IPS-15b (cell line): ENCODE data around the gene RUNX1.

ENCODE experiments used
- H3K27me3 ChIP-seq: one replicate; pipeline ENCODE4 v1.6.1; 2013; ENCODE audit warnings: low read length; ENCODE audit not compliant: control insufficient read depth, insufficient read depth
- H3K36me3 ChIP-seq: one replicate; pipeline ENCODE4 v1.6.1; 2013; ENCODE audit warnings: low read length; ENCODE audit not compliant: control insufficient read depth, insufficient read depth
- H3K4me1 ChIP-seq: one replicate; pipeline ENCODE4 v1.6.1; 2013; ENCODE audit warnings: mild to moderate bottlenecking, low read length; ENCODE audit not compliant: control insufficient read depth, insufficient read depth
- H3K4me3 ChIP-seq: one replicate; pipeline ENCODE4 v1.5.1; 2013; ENCODE audit warnings: low read depth, low read length
- H3K9ac ChIP-seq: one replicate; pipeline ENCODE4 v1.6.1; 2013; ENCODE audit warnings: low read depth, mild to moderate bottlenecking, low read length
- H3K9me3 ChIP-seq: one replicate; pipeline ENCODE4 v1.6.1; 2013; ENCODE audit warnings: mild to moderate bottlenecking, low read length; ENCODE audit not compliant: control insufficient read depth, insufficient read depth

RUNX1 gene

DNA sequence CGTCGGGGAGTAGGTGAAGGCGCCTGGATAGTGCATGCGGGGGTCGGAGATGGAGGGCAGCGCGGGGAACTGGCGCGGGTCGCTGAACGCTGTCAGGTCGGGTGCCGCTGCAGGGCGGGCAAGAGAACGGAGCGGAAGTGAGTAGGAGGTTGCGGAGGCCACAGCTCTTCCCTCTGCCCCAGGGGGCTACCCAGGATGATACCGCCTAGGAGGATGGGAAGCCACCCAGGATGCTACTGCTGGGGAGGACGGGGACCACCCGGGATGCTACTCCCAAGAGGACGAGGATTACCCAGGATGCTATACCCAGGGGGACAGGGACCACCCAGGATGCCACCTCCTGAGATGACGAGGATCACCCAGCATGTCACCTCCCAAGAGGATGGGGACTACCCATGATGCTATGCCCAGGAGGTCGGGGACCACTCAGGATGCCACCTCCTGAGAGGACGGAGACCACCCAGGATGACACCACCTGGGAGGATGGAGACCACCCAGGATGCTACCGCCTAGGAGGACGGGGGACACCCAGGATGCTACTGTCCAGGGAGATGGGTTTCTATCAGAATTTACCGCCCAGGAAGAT is 256.5 kb downstream of the RUNX1 start:
- Histone ChIP-seq H3K9ac (no peak overlapping the region), H3K4me1 (no peaks in the 10 kb centered on the region), H3K4me3 (no peak overlapping the region), H3K9me3 (no peaks in the 10 kb centered on the region), H3K27me3 (no peaks in the 10 kb centered on the region), H3K36me3 (no peaks in the 10 kb centered on the region)

DNA sequence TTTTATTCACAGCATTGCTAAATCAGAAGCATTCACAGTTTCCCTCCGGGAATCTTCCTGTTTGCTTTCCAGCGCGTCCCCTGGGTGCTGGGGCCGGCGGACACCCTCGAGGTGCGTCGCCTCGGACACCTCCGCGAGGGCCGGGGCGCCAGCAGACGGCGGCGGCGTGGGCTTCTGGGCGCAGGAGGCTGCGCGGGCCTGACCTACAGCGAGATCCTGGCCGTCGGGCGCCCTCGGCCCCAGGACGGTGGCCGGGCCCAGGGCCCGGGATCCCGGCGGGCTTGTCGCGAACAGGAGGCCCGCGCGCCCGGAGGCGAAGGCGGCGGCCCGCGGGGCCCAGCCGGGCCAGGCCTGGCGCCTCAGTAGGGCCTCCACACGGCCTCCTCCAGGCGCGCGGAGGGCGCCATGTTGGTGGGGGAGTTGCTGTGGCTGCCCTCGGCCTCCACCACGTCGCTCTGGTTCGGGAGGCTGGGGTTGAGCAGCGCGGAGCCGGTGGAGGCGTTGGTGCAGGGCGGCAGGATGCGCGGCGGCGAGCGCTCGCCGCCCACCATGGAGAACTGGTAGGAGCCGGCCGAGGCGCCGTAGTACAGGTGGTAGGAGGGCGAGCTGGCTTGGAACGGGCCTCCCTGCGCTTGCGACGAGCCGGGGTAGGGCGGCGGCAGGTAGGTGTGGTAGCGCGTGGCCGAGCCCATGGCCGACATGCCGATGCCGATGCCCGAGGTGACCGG is 257.2 kb downstream of the RUNX1 start:
- Histone ChIP-seq H3K4me3 (no peak overlapping the region), H3K4me1 (no peaks in the 10 kb centered on the region), H3K9ac (no peak overlapping the region), H3K9me3 (no peaks in the 10 kb centered on the region), H3K27me3 (no peaks in the 10 kb centered on the region), H3K36me3 (no peaks in the 10 kb centered on the region)

DNA sequence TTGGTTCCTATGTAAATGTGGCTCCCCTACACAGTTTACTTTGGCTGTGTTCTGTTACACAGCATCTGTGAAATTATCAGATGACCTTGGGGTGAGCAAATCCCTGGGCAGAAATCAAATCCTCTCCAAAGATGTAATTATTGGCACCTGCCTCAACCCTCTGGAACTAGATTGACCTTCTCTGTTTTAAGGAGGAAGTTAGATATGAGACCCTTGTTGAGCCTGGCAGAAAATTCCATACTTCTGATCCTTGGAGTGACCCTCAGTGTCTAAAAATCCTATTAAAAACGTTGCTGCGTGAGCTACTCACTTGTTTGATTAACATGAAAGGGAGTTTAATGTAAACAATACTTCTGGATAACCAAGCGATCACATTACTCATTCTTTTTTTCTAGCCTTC is 258.3 kb downstream of the RUNX1 start:
- no peaks in the 10 kb centered on the region for H3K27me3 ChIP-seq
- H3K4me3 ChIP-seq: no peak overlapping the region
- H3K9me3 ChIP-seq: no peaks in the 10 kb centered on the region
- H3K9ac ChIP-seq: no peak overlapping the region
- H3K4me1 ChIP-seq: no peaks in the 10 kb centered on the region
- no peaks in the 10 kb centered on the region for H3K36me3 ChIP-seq

DNA sequence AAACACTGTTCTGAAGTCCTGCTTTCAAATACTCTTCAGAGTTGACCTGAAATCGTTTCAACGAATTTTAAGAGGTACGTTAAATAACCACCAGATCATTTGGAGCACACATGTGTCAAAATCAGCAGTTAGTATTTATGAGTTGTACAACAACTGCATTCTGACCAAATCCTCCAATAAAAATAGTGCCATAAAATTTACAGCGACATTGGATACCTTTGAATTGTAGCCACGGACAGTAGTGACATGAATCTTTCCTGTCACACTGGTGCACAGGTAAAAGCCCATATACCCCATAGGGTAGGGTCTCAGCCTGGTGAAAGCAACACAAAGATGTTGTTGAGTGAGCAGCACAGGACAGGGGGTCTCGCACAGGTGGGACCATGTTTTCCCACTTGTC is 258.8 kb downstream of the RUNX1 start:
- H3K9me3 ChIP-seq: no peaks in the 10 kb centered on the region
- H3K36me3 ChIP-seq: no peaks in the 10 kb centered on the region
- H3K9ac ChIP-seq: no peak overlapping the region
- no peak overlapping the region for H3K4me3 ChIP-seq
- H3K4me1 ChIP-seq: no peaks in the 10 kb centered on the region
- no peaks in the 10 kb centered on the region for H3K27me3 ChIP-seq

DNA sequence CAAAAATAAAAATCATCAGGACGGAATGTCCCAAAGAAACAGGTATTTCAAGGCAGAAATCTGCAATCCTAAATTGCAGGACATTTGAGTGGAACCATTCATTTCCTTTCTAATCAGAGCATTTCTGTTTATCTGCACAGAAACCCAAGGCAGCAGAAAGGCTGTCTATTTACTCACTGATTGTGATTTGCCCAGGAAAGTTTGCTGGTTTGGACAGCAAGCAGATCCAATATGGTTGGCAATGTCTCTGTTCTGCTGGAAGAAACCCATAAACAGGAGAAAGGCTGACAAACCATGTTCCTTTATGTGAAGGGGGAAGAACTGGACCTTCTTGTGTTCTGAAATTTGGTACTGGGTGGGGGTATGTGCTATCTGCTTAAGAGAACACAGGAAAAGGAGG is 260.2 kb downstream of the RUNX1 start:
- Histone ChIP-seq H3K4me3 (no peak overlapping the region), H3K36me3 (no peaks in the 10 kb centered on the region), H3K4me1 (no peaks in the 10 kb centered on the region), H3K9me3 (no peaks in the 10 kb centered on the region), H3K9ac (no peak overlapping the region), H3K27me3 (no peaks in the 10 kb centered on the region)

DNA sequence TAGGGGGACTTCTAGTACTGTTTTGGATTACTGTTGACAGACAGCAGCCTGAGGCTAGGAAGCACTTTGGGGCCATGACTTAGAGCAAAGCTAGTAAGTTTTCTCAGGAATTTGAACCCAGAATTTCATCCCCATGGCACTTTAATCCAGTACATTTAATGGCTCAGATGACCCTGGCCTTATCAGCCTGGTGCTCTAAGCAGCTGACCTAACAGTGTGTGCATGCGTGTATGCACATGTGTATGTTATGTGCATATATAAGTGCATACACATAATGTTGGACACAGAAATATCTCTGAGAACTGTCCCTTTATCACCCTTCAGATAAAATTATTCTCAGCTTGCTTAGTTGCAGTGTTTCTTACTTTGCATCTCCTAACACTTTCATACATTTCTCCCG is 265.3 kb downstream of the RUNX1 start:
- no peaks in the 10 kb centered on the region for H3K27me3 ChIP-seq
- no peaks in the 10 kb centered on the region for H3K9me3 ChIP-seq
- H3K36me3 ChIP-seq: no peaks in the 10 kb centered on the region
- no peak overlapping the region for H3K9ac ChIP-seq
- no peak overlapping the region for H3K4me3 ChIP-seq
- no peaks in the 10 kb centered on the region for H3K4me1 ChIP-seq

DNA sequence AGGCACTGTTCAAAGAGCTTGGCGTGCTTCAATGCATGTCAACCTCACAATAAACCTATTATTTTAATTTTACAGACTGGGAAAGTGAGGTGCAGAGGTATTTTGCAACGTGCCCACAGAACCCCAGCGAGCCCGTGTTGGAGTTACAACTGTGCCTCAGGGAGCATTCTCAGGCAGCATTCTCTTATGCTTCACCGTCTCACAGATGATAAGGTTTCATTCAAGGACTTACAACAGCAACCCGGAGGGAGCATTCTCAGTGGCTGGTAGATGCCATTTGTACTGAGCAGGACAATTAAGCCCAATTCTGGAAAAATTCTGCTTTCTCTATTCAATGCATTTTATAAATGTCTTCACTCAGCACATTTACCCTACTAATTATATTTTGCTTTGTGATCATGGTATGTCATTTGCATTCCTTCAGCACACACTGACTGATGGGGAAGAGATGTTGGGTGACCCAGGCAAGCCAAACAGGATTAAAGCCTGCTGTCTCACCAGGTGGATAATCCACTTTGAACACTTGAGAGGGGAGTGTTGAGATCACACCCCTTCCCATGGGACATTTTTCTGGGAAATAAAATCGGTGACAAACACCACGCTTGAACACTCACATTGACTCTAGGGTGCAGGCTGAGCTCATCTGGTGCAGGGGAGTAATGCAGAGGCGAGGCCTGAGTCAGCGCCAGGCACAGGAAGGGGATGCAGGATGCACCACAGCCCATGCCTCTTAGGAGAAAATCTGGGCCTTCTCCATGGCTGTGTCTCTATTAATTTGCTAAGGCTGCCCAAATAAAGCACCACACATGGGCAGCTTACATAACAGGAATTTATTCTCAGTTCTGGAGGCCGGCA is 266.4 kb downstream of the RUNX1 start:
- Histone ChIP-seq H3K27me3 (no peaks in the 10 kb centered on the region), H3K9me3 (no peaks in the 10 kb centered on the region), H3K4me3 (no peak overlapping the region), H3K4me1 (no peaks in the 10 kb centered on the region), H3K36me3 (no peaks in the 10 kb centered on the region), H3K9ac (no peak overlapping the region)

DNA sequence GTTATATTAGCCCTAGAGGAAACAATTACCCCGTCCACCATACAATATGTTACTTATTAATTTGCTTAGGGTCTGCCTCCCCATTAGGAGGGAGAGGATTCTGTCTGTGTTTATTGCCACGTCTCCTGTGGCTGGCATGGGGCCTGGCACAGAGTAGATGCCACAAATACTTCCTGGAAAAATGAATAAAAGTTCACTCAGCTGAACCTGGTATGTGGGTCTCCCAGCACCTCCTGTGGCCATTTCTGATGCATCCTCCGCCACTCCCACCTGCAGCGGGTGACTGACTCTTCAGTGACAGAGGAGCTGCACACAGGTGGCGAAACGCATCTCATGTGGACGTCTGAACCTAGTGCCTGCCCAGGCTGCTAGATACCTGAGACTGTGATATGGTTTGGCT is 267.6 kb downstream of the RUNX1 start:
- Histone ChIP-seq H3K4me3 (no peak overlapping the region), H3K9ac (no peak overlapping the region), H3K9me3 (no peaks in the 10 kb centered on the region), H3K36me3 (no peaks in the 10 kb centered on the region), H3K27me3 (no peaks in the 10 kb centered on the region), H3K4me1 (no peaks in the 10 kb centered on the region)

DNA sequence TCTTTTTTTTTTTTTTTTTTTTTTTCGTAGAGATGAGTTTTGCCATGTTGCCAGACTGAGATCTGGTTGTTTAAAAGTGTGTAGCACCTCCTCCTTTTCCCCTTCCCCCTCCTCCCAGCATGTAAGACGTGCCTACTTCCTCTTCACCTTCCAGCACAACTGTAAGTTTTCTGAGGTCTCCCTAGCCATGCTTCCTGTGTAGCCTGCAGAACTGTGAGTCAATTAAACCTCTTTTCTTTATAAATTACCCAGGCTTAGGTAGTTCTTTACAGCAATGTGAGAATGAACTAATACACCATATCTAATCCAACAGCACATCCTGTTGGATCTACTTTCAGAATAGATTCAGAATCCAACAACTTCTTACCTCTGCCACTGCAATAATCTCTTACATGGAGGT is 269.2 kb downstream of the RUNX1 start:
- Histone ChIP-seq H3K9ac (no peak overlapping the region), H3K4me3 (no peak overlapping the region), H3K36me3 (no peaks in the 10 kb centered on the region), H3K4me1 (no peaks in the 10 kb centered on the region), H3K27me3 (no peaks in the 10 kb centered on the region), H3K9me3 (no peaks in the 10 kb centered on the region)

DNA sequence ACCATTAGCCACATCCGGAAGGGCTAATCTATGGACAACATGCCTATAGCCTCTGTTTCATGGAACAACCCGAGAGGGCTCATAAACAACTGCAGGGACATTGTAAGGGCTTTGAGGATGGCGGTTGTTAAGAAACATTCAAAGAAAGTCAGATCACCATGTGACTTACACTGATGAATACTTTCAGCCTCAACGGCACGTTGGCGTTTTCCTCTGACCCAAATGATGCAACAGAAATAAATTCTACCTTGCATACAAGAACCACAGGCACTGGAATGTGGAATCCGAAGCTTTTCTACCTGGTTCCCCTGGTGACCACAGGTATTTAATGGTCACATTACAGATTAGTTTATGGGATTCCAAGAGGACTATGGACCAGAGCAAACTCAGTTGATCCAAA is 273.3 kb downstream of the RUNX1 start:
- Histone ChIP-seq H3K4me3 (no peak overlapping the region), H3K36me3 (no peaks in the 10 kb centered on the region), H3K9ac (no peak overlapping the region), H3K4me1 (no peaks in the 10 kb centered on the region), H3K9me3 (no peaks in the 10 kb centered on the region), H3K27me3 (no peaks in the 10 kb centered on the region)

DNA sequence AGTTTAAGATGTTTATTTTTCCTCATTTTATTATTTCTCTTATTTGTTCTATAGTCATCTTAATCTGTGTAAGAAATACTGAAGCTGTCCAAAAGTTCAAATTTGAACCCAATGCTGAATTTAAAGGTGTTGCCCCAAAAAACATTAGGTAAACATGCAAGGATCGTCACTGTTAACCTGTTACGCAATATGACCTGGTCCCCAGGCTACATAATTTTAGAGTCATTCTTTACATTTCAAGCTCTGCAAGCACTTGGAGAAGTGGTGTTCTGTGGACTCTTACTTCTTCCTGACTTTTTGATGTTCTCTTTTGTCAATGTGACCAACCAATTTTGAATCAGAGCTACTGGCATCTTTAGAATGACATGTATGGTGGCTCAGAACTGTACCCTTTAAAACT is 274.4 kb downstream of the RUNX1 start:
- H3K4me1 ChIP-seq: no peaks in the 10 kb centered on the region
- H3K27me3 ChIP-seq: no peaks in the 10 kb centered on the region
- H3K9me3 ChIP-seq: no peaks in the 10 kb centered on the region
- no peaks in the 10 kb centered on the region for H3K36me3 ChIP-seq
- no peak overlapping the region for H3K9ac ChIP-seq
- H3K4me3 ChIP-seq: no peak overlapping the region
